GM12872 (cell line): ENCODE data around the gene CTPS1.

Source experiments
- TF ChIP-seq, protein P1 (sequence below): IDR thresholded peaks from 3 replicates; pipeline ENCODE4 v1.5.1; 2011; ENCODE audit warnings: low read depth, mild to moderate bottlenecking, low read length, moderate library complexity; ENCODE audit not compliant: insufficient read depth

CTPS1 gene

DNA sequence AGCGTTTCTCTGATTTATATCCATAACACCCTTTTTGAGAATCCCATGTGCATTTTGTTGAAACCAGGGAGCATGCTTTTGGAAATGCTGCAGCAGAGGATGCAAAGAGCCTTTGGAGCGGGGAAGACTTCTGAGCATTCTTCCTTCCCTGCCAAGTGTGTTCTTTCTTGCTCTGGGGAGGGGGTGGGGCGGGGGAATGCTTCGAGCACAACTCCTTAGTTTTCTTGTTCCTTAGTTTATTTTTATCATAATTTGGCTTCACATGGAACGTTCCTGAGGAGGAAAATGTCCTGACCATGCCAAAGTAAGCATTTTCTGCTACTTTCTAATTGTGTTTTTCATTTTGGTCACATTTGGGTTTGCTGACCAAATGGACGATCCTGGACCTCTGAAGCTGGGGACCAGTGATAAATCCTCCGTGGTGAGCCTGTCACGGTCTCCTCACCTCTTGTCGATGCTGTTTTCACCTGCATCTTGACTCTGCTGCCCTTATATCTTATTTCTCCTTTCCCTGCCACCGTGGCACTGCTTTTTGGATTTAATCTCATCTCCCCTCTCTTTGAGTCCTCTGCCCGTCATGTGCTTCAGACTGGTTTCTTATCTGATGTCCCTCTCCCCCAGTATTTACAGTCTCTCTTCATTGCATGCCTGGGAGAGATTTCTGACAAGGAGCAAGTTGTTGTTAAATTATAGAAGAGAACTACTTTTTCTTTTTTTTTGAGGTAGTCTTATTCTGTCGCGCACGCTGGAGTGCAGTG lies 2.4 kb downstream of the CTPS1 start:
- TF ChIP-seq, protein P1, sequence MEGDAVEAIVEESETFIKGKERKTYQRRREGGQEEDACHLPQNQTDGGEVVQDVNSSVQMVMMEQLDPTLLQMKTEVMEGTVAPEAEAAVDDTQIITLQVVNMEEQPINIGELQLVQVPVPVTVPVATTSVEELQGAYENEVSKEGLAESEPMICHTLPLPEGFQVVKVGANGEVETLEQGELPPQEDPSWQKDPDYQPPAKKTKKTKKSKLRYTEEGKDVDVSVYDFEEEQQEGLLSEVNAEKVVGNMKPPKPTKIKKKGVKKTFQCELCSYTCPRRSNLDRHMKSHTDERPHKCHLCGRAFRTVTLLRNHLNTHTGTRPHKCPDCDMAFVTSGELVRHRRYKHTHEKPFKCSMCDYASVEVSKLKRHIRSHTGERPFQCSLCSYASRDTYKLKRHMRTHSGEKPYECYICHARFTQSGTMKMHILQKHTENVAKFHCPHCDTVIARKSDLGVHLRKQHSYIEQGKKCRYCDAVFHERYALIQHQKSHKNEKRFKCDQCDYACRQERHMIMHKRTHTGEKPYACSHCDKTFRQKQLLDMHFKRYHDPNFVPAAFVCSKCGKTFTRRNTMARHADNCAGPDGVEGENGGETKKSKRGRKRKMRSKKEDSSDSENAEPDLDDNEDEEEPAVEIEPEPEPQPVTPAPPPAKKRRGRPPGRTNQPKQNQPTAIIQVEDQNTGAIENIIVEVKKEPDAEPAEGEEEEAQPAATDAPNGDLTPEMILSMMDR, result no peak

DNA sequence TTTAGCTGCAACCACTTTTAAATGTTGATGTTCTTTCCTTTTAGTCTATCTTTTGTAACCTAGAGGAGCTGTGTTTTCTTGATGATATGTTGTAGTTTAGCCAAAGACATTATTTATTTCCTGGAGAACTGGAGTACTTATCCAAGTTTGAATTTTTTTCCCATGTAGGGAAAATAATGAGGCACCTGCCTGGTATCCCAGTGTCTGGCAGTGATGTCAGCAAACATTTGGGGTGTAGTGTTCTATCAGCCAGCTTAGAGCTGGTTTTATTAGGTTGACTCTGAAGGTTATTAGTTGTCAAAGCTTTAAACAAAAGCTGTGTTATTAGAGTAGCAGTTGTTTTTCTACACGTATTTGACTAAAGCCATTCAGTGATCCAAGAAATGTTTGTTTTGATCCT lies 3.2 kb downstream of the CTPS1 start:
- TF ChIP-seq, protein P1, result no peak

DNA sequence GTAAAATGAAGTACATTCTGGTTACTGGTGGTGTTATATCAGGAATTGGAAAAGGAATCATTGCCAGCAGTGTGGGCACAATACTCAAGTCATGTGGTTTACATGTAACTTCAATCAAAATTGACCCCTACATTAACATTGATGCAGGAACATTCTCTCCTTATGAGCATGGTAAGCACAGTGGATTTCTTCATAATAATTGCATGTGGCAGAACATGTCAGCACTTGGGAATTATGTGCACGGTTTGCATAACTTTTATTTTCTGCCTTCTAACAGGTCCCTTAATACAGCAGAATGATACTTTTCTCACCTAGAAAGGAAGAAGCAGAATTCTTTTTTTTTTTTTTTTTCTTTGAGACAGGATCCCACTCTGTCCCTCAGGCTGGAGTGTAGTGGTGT lies 3.8 kb downstream of the CTPS1 start:
- TF ChIP-seq, protein P1, result no peak

DNA sequence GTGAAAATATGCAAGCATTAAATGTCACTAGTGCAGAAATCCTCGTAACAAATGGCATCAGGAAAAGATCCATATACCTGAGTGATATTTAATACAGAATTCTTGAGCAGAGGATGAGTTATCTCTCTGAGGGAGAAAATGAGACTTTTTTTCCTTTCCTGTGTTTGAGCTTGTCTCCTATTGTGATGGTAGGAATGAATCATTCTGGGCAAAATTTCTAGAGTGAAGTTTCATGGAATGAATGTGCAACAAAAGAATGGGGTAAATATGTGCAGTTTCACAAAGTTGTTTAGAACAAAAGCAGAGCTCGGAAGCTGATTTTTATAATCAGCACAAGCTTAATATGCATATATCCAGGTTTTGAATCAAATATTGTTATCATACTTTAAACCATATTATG lies 4.6 kb downstream of the CTPS1 start:
- TF ChIP-seq, protein P1, result no peak

DNA sequence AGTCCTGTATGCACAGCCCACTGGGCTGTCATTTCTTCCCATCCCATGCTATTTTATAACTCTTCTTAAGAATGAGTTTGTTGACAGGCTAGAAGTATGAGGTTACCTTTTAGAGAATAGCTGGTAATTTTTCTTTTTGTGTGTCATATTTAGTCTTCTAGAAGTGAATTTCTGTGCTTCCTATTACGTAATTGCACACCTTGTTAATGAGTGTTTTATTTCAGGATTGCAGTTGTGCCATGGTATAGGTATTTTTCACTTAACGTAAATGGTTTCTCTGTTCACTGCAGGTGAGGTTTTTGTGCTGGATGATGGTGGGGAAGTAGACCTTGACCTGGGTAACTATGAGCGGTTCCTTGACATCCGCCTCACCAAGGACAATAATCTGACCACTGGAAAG lies 5.0 kb downstream of the CTPS1 start:
- TF ChIP-seq, protein P1, result no peak

DNA sequence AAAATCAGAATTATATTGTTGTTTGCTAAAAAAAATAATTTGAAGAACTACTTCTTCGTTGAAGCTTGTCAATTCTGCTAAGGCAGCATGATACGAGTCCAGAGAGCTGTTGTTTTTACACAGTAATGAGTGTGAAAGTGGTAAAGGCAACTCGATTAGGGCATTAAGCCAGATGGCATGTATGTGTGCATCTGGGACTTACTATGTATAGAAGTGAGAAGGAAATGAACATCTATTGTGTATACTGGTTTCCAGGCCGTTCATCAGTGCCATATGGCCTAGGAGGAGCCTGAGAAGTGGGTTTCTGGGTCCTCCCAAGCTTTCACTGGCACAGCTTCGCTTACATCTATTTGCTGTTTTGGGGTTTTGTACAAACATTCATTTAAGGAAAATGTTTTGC lies 5.7 kb downstream of the CTPS1 start:
- TF ChIP-seq, protein P1, result no peak

DNA sequence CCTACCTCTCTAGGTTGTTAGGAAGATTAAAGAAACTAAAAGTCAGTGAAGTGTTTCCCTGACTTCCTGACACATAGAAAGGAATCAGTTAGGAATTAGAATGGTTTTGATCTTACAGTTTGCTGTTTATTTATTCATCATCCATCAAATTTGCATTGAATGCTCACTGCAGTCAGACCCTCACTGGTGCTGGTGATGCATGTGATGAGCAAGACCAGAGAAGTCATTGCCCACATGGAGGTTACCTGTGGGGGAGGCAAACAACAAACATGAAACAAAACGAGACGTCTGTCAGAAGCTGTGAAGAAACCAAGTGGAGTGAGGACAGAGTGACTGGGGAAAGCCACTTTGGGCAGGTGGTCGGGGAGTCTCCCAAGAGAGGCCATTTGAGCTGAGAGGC lies 6.4 kb downstream of the CTPS1 start:
- TF ChIP-seq, protein P1, result no peak

DNA sequence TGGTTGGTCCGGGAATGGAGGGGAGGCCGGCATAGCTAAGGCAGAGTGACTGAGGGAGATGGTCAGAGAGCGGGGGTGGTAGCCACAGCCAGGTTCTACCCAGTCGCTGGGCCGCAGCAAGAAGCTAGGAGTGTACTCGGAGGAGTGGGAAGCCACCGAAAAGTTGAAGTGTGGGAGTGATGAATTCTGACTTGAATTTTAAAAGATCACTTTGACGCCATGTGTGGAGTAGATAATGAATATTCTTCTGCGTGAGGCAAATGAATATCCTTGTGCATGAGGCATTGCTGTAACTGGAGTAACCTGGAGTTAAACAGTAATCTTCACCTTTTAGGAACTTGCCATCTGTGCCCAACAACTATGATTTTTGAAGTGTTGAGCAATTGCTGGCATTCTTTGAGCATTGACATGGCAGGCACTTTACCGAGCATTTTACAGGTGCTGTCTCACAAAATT lies 6.9 kb downstream of the CTPS1 start:
- TF ChIP-seq, protein P1, result no peak
